ENCODE data around the gene ITGA1.
A peak's percentile ranks its signal among the peaks of the same experiment; 100 is the strongest.

The ITGA1 gene

DNA sequence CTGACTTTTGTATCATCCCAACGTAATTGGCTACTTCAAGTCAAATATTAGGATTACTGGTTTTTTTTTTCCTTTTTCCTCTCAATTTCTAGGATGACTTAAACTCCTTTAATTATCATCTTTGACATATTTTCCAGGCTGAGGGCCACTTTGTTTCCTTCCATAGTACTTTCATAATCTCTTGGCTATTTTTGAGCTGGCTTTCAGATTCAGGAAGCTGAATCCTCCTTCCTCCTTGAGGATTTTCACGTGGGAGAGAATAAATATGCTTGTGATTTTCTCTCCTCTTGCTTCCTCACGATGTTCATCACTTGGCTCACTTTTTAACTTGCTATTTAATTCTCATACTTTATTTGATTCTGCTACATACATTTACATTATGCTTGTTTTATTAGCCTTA is 88.1 kb downstream of the ITGA1 start:
- DNase-seq = no peak

GRCh38 chr5:52876456-52876855 is 88.7 kb downstream of the ITGA1 start:
- no peak for DNase-seq

DNA sequence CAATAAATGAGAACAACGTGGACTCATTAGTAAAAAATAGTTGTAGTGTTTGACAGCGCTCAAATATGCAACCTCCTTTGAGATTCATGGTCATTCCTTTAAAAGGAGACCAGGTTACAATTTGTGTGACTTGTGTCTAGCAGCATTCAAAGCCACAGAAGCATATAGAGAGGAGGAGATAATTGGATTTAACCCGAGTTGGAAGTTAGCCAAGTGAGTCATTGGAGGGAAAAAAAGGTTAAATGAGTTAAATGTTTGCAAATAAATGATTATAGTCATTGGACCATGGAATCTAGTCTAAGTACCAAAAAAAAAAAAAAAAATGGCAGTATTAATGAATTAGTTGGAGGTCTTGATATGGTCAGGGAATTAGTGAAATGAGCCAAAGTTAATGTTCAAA is 90.9 kb downstream of the ITGA1 start:
- DNase-seq = peak; percentile 24

DNA sequence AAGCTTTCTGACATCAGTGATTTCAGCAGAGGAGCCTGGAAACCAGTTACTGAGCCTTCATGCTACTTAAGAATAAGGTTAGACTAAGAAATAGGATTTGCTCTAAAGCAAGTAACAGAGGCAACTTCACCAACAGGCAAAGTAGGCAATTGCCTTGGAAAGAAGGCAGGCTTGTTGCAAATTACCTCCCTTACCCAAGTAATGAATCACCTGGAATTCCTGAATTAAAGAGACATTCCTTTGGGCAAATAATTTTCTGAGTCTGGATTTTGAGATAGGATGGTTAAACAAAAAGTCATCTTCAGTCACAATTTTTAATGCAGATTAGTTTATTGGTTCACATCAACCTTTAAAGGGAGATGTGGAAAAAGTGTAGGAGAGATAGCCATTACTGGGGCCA is 92.8 kb downstream of the ITGA1 start:
- no peak for DNase-seq

DNA sequence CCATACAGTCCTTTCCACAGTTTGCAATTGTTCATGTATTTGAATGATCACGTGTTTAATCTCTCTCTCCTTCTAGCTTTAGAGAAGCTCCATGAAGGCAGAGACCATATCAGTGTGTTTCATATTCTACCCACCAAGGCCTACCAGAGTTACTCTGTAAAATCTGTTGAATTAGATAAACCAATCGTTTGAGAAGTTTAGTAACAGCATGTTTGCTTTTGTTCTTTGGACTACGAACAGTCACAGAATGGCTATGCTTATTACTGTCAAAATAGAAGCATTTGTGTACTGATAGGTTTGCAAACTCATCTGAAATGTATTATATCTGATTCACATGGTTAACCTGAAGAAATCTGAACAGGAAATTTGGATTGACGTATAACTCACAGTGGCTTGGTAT is 93.8 kb downstream of the ITGA1 start:
- no peak for DNase-seq

GRCh38 chr5:52883110-52883509 is 95.4 kb downstream of the ITGA1 start:
- no peak for DNase-seq

- DNase-seq = no peak
Observed at GRCh38 chr5:52884453-52884852, 96.7 kb downstream of the ITGA1 start.

GRCh38 chr5:52885614-52886013 is 97.9 kb downstream of the ITGA1 start:
- no peak for DNase-seq

DNA sequence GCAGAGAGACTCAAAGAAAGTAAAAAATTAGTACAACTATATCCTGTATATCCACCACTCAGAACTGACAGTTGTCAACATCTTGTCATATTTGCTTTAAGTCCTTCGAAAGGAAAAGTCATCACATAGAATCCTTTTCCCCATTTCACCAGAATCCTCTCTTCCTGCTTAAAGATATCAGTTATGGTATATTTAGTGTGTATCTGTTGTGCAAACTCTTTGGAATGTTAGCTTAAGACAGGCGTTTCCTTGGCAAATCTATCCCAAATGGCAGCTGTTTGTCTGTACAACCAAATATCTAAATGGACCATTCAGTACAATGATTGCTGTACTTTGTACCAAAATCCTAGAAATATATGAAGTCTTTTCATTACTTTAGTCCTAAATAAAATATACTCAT is 98.5 kb downstream of the ITGA1 start:
- DNase-seq = no peak

GRCh38 chr5:52887066-52887465 is 99.3 kb downstream of the ITGA1 start:
- DNase-seq = no peak

- DNase-seq = no peak
Observed at GRCh38 chr5:52888363-52888762, 100.6 kb downstream of the ITGA1 start.

DNA sequence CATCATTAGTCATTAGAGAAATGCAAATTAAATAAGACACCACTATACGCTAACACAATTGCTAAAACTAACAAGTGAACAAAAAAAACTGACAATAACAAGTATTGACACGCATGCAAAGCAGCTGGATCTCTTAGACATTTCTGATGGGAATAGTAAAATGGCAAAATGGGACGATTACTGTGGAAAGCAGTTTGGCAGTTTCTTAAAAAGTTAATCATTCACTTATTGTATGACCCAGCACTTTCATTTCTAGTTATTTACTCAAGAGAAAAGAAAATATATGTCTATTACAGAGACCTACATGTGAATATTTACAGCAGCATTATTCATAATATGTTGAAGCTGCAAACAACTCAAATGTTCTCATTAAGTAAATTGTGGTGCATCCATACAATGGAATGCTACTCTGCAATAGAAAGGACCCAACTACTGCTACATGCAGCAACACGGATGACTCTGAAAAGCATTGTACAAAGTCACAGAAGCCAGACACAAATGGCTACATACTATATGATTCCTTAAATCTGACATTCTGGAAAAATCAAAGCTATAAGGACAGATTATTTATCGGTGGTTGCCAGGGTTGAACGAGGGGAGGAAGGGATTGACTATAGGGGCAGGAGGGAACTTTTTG is 104.6 kb downstream of the ITGA1 start:
- DNase-seq = no peak

DNA sequence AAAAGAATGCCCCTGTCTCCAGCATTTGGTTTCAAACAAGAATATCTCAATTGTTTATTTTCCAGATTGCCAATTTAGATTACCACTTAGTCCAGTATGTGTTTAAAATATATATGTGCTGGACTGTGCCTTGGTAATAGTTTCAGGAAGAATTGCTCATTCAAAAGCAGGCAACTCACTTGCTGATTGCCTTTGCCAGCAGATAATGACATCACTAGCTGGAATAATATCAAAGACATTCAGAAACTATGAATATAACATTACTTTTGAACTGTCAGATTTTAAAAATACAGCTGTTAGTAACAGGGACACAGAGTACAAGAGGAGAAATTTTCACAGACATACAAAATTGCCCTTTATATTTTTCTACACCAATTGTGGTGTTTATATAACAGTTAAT is 105.4 kb downstream of the ITGA1 start:
- peak; percentile 85 for DNase-seq

DNA sequence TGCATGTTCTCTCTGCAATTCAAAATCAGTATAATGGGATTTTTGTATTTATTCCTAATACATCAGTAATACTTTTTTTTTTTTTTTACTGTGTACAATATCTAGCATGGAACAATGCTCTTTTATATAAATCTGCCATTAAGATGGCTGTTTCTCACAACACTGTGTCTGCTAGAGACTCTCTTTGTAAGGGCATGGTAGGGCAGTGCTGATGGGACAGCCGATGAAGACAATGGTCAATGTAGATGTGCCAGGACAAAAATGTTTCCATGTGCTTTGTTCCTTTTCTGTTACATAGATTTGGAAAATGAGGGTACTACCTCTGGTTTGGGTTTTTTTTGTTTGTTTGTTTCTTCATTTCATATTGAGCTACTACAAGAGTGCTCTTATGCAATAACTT is 106.1 kb downstream of the ITGA1 start:
- DNase-seq = no peak

- no peak for DNase-seq
Observed at GRCh38 chr5:52894451-52894850, 106.7 kb downstream of the ITGA1 start.

DNA sequence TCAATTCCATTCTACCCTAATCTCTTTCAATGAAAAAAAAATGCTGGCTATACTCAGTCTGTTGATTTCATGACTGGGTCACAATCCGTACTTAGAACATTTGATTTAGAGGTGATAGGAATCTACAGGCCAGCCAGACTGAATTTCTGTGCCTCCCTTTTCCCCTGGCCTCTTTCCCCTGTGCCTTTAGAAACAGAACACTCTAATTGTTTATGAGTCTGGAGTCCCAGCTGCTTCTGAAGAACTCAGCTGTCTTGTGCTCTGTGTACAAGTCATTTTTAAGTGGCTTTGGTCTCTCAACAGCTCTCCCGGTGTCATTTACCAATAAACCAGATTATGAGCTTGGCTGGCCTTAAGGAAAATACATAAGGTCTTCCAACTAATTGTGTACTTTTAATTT is 107.4 kb downstream of the ITGA1 start:
- DNase-seq = no peak

DNA sequence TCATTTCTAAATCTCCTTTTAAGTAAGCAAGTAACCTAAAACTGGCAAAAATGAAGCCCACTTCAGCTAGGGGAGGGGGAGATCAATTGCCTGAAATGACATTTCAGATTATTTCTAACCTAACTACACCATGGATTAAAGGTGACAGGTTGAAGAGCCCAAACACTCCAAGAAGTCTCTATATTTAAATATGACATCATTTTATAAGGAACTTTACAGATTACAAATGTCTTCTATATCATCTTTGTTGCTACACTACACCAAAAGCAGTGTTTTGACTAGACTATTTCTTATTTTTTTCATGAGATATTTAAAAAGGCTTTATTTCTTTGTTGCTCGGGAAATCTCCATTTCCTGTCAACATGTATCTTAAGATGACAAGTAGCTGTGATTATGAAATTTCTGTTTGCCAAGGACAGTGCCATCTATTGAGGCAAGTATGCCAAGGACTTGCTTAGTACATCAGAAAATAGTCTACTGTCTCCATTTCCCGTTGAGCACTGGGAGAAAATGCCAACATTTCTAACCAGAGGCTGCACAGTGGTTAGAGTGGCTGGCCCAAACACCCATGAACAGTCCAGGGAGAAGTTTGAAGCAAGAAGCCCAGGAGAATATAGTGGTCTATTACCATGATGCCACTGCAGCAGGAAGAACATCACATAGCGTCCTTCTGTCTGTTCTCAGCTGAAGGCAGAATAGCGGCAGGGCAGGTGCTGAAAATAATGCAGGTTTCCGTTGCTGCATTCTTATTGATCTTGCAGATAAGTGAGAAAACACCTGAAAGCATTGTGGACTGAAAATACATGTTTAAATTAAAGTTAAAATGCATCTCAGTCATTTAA is 108.1 kb downstream of the ITGA1 start:
- no peak for DNase-seq

DNA sequence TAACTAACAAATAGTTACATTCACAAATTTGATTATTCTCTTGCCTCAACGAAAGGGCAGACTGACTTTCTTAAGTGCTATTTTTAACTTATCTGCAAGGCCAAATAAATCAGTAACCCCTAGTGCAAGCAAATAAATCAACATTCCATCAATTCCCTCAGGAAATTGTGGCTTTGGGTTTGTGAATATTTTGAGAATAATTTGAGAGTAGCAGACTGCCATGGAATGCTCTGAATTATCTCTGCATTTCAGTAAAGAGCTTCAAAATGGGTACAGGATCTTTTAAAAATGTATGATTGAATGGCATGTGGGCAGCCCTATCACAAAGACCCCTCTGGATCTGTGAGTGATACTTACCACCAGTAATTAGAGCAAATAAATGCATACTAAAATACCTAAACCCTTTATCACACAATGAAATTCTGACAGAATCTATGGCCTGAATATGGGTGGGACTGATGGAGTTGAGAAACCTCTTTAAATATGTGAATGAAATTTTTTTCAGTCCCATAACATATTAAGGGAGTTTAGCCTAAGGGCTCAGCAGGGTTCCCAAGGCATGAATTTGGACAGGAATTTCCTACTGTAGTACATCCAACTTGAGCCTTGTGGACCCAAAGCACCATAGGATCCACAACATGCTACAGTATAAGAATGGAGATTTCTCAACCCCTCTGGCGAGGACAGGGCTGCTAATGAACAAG is 109.0 kb downstream of the ITGA1 start:
- no peak for DNase-seq

DNA sequence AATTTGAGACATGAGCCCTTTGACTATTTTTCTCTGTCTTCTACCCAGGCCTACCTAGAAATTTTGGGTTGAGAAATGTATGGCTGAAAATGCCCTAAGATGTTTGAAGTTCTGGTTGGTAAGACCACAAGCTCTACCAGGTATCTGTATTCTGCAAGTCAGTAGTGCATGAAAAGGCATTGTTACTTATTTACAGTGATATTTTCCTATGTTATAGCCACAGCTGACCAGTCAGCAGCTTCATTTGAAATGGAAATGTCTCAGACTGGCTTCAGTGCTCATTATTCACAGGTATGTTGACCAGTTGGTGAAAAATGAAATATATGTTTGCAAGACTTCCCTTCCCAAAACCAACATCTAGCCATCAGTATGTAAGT is 109.5 kb downstream of the ITGA1 start:
- no peak for DNase-seq

- DNase-seq = no peak
Observed at GRCh38 chr5:52898961-52899680, 111.4 kb downstream of the ITGA1 start.

GRCh38 chr5:52903142-52903541 is 115.4 kb downstream of the ITGA1 start:
- DNase-seq = no peak

DNA sequence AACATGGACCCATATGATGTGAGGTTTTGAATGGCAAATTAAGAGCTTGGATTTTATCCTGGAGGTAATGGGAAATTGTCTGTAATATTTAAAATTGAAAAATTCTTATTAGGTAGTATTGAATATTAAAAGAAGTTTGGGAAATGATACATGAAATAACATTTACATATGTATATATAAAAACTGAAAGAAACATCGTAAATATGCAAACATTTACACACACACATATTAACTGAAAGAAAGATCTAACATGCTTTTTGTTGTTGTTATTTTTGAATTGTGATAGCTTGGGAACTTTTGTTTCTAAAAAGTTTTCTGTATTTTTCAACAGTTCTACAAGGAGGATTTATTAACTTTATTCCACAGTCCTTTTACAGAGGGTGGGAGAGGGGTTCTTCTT is 118.6 kb downstream of the ITGA1 start:
- DNase-seq = no peak

GRCh38 chr5:52906845-52907244 is 119.1 kb downstream of the ITGA1 start:
- DNase-seq = no peak

Data from HCEC 1CT (cell line).